H9 (cell line): ENCODE results near the gene NEMF. TPM values are rescaled to one million over a fixed set of nuclear protein-coding genes. Genes with fewer than 3 reads are reported as not detected.

Source experiments
- DNase-seq: peaks from one replicate; pipeline ENCODE4 v3.0.0-alpha.2; 2017
- H2AFZ ChIP-seq: one replicate; pipeline ENCODE4 v1.6.1; 2013; ENCODE audit warnings: mild to moderate bottlenecking, low read length, control low read depth, moderate library complexity
- H2AK5ac ChIP-seq: 2 replicates; pipeline ENCODE4 v1.6.1; 2013; ENCODE audit warnings: low read length, control low read depth, mixed read lengths; ENCODE audit not compliant: insufficient read length
- H2BK120ac ChIP-seq: one replicate; pipeline ENCODE4 v1.6.1; 2013; ENCODE audit warnings: low read depth, mild to moderate bottlenecking, low read length, control low read depth, inconsistent platforms; ENCODE audit not compliant: poor library complexity, severe bottlenecking
- H2BK12ac ChIP-seq: 2 replicates; pipeline ENCODE4 v1.6.1; 2013; ENCODE audit warnings: low read length, control low read depth, mixed read lengths, low read depth; ENCODE audit not compliant: insufficient read length
- H2BK15ac ChIP-seq: 2 replicates; pipeline ENCODE4 v1.6.1; 2013; ENCODE audit warnings: low read depth, low read length, control low read depth
- H2BK20ac ChIP-seq: one replicate; pipeline ENCODE4 v1.6.1; 2013; ENCODE audit warnings: low read depth, mild to moderate bottlenecking, low read length, control low read depth, inconsistent platforms; ENCODE audit not compliant: poor library complexity, severe bottlenecking
- H2BK5ac ChIP-seq: 2 replicates; pipeline ENCODE4 v1.6.1; 2013; ENCODE audit warnings: low read length, control low read depth, mixed read lengths; ENCODE audit not compliant: insufficient read length
- H3K14ac ChIP-seq: 2 replicates; pipeline ENCODE4 v1.6.1; 2013; ENCODE audit warnings: low read length, control low read depth; ENCODE audit not compliant: insufficient read depth
- H3K18ac ChIP-seq: 2 replicates; pipeline ENCODE4 v1.6.1; 2013; ENCODE audit warnings: low read depth, mild to moderate bottlenecking, mixed read lengths, low read length, control low read depth; ENCODE audit not compliant: insufficient read length
- H3K23ac ChIP-seq: 2 replicates; pipeline ENCODE4 v1.6.1; 2013; ENCODE audit warnings: low read length, control low read depth, mixed read lengths, low read depth; ENCODE audit not compliant: insufficient read length
- H3K23me2 ChIP-seq: 2 replicates; pipeline ENCODE4 v1.6.1; 2013; ENCODE audit warnings: low read depth, mild to moderate bottlenecking, mixed read lengths, low read length, control low read depth; ENCODE audit not compliant: insufficient read length, poor library complexity, severe bottlenecking
- H3K27ac ChIP-seq: 2 replicates; pipeline ENCODE4 v1.5.1; 2013; ENCODE audit warnings: low read length, control low read depth, mixed read lengths, low read depth; ENCODE audit not compliant: insufficient read length
- H3K27me3 ChIP-seq: 2 replicates; pipeline ENCODE4 v1.6.1; 2013; ENCODE audit warnings: low read length, control low read depth, inconsistent platforms; ENCODE audit not compliant: insufficient read depth
- H3K4ac ChIP-seq: 2 replicates; pipeline ENCODE4 v1.6.1; 2013; ENCODE audit warnings: low read depth, mild to moderate bottlenecking, control low read depth, inconsistent platforms, low read length, moderate library complexity
- H3K4me1 ChIP-seq: 2 replicates; pipeline ENCODE4 v1.6.1; 2013; ENCODE audit warnings: low read length, control low read depth, inconsistent platforms; ENCODE audit not compliant: insufficient read depth
- H3K4me2 ChIP-seq: 2 replicates; pipeline ENCODE4 v1.6.1; 2013; ENCODE audit warnings: low read length, control low read depth, mixed read lengths; ENCODE audit not compliant: insufficient read length, insufficient read depth
- H3K56ac ChIP-seq: 2 replicates; pipeline ENCODE4 v1.6.1; 2013; ENCODE audit warnings: low read depth, mild to moderate bottlenecking, mixed read lengths, low read length, control low read depth; ENCODE audit not compliant: insufficient read length
- H3K79me1 ChIP-seq: 2 replicates; pipeline ENCODE4 v1.6.1; 2013; ENCODE audit warnings: low read depth, mild to moderate bottlenecking, moderate library complexity, low read length, control low read depth, inconsistent platforms; ENCODE audit not compliant: insufficient read depth, poor library complexity, severe bottlenecking
- H3K79me2 ChIP-seq: 2 replicates; pipeline ENCODE4 v1.6.1; 2013; ENCODE audit warnings: low read length, control low read depth, inconsistent platforms; ENCODE audit not compliant: insufficient read depth
- H3K9ac ChIP-seq: 2 replicates; pipeline ENCODE4 v1.6.1; 2013; ENCODE audit warnings: low read length, control low read depth, mixed read lengths; ENCODE audit not compliant: insufficient read length; ENCODE audit errors: extremely low read depth
- H3K9me3 ChIP-seq: one replicate; pipeline ENCODE4 v1.6.1; 2013; ENCODE audit warnings: low read depth, low read length, inconsistent platforms; ENCODE audit not compliant: control insufficient read depth
- H3T11ph ChIP-seq: one replicate; pipeline ENCODE4 v1.6.1; 2013; ENCODE audit warnings: mild to moderate bottlenecking, low read length, control low read depth, inconsistent platforms
- H4K20me1 ChIP-seq: one replicate; pipeline ENCODE4 v1.6.1; 2013; ENCODE audit not compliant: control insufficient read depth, insufficient read length, insufficient read depth
- H4K5ac ChIP-seq: 2 replicates; pipeline ENCODE4 v1.6.1; 2013; ENCODE audit warnings: low read depth, mild to moderate bottlenecking, mixed read lengths, low read length, control low read depth; ENCODE audit not compliant: insufficient read length
- H4K8ac ChIP-seq: replicated peaks from 2 replicates; pipeline ENCODE4 v1.6.1; 2013; ENCODE audit warnings: low read length, control low read depth, mixed read lengths, low read depth; ENCODE audit not compliant: insufficient read length
- H4K91ac ChIP-seq: 2 replicates; pipeline ENCODE4 v1.6.1; 2013; ENCODE audit warnings: low read depth, mild to moderate bottlenecking, moderate library complexity, mixed read lengths, low read length, control low read depth; ENCODE audit not compliant: insufficient read length
- H3K27ac Mint-ChIP-seq, 3 experiments: 2 replicates in 2 of 3; 3 replicates in 1 of 3; pipeline ENCODE4 v1.8.0; 2020 to 2021; ENCODE audit warnings: mixed read lengths in 3 of 3, mild to moderate bottlenecking in 1 of 3, moderate library complexity in 1 of 3
- H3K27me3 Mint-ChIP-seq: 2 replicates; pipeline ENCODE4 v1.8.0; 2021; ENCODE audit warnings: low read depth, mild to moderate bottlenecking, moderate library complexity, mixed read lengths
- H3K36me3 Mint-ChIP-seq, 3 experiments: 2 replicates in 2 of 3; 3 replicates in 1 of 3; pipeline ENCODE4 v1.8.0; 2020 to 2021; ENCODE audit warnings: low read depth in 3 of 3, mixed read lengths in 3 of 3; ENCODE audit not compliant: insufficient read depth in 1 of 3
- H3K4me1 Mint-ChIP-seq, 2 experiments: 2 replicates each; pipeline ENCODE4 v1.8.0; 2020; ENCODE audit warnings: mixed read lengths in 2 of 2
- H3K4me3 Mint-ChIP-seq, 2 experiments: 2 replicates in 1 of 2; 3 replicates in 1 of 2; pipeline ENCODE4 v1.8.0; 2020 to 2021; ENCODE audit warnings: mild to moderate bottlenecking in 2 of 2, mixed read lengths in 2 of 2, moderate library complexity in 1 of 2
- H3K9me3 Mint-ChIP-seq, 2 experiments: 2 replicates in 1 of 2; 3 replicates in 1 of 2; pipeline ENCODE4 v1.8.0; 2020; ENCODE audit warnings: mild to moderate bottlenecking in 2 of 2, mixed read lengths in 2 of 2, moderate library complexity in 1 of 2
- CTCF ChIP-seq: fragments of 200-600 bp; sonication (generic); conservative IDR thresholded peaks from 3 replicates; pipeline ENCODE4 v1.8.0; 2021; ENCODE audit warnings: antibody characterized with exemption, mild to moderate bottlenecking
- WGBS: extraction: QIAGEN DNeasy Blood & Tissue Kit; methylation state at CpG from one replicate; pipeline ENCODE4 v1.1.7; 2013; ENCODE audit warnings: missing lambda C conversion rate, low lambda C conversion rate, mixed read lengths; ENCODE audit not compliant: insufficient read length; ENCODE audit errors: extremely low coverage; 5-methylcytosine and 5-hydroxymethylcytosine counted together
- total RNA-seq: library from RNA; stranded (reverse); gene quantifications from 2 replicates; pipeline ENCODE4 v1.2.1, GENCODE V29; 2021

NEMF gene
- total RNA-seq, 1 experiment from 2014 or later: 57.4 TPM

DNA sequence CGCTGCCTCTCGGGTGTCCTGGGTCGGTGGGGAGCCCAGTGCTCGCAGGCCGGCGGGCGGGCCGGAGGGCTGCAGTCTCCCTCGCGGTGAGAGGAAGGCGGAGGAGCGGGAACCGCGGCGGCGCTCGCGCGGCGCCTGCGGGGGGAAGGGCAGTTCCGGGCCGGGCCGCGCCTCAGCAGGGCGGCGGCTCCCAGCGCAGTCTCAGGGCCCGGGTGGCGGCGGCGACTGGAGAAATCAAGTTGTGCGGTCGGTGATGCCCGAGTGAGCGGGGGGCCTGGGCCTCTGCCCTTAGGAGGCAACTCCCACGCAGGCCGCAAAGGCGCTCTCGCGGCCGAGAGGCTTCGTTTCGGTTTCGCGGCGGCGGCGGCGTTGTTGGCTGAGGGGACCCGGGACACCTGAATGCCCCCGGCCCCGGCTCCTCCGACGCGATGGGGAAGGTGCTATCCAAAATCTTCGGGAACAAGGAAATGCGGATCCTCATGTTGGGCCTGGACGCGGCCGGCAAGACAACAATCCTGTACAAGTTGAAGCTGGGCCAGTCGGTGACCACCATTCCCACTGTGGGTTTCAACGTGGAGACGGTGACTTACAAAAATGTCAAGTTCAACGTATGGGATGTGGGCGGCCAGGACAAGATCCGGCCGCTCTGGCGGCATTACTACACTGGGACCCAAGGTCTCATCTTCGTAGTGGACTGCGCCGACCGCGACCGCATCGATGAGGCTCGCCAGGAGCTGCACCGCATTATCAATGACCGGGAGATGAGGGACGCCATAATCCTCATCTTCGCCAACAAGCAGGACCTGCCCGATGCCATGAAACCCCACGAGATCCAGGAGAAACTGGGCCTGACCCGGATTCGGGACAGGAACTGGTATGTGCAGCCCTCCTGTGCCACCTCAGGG, 41.0 kb upstream of the NEMF start:
- no peak overlapping the region for H2BK12ac ChIP-seq
- H3K23ac ChIP-seq: peak overlapping the region; percentile 63
- no peak overlapping the region for H4K91ac ChIP-seq
- no peak for TF ChIP-seq CTCF
- H3K9ac ChIP-seq: peak overlapping the region; percentile 98
- peak overlapping the region; percentile 98 for H3K14ac ChIP-seq
- Mint-ChIP-seq H3K9me3 (peaks cover 0 to 2% of the 10 kb centered on the region in 2 experiments; a peak in 2 of 5 replicates), H3K27ac (peak overlapping the region; percentile 96 to 99 (median 97)), H3K27me3 (no peaks in the 10 kb centered on the region), H3K4me1 (peaks cover 34 to 35% of the 10 kb centered on the region in 2 experiments), H3K4me3 (peak overlapping the region; percentile 92 to 94), H3K36me3 (peaks cover 18 to 27% (median 21%) of the 10 kb centered on the region in 3 experiments)
- peak overlapping the region; percentile 33 for H2BK5ac ChIP-seq
- no peaks in the 10 kb centered on the region for H3K4me1 ChIP-seq
- no peak overlapping the region for H2BK20ac ChIP-seq
- H3K27me3 ChIP-seq: no peaks in the 10 kb centered on the region
- H4K20me1 ChIP-seq: no peaks in the 10 kb centered on the region
- H3K18ac ChIP-seq: peak overlapping the region; percentile 90
- H3K23me2 ChIP-seq: peaks cover 9% of the 10 kb centered on the region
- H3K9me3 ChIP-seq: no peaks in the 10 kb centered on the region
- H3K56ac ChIP-seq: no peak overlapping the region
- H2AK5ac ChIP-seq: no peak overlapping the region
- no CpG with 5 or more reads among the region's 85 CpGs for WGBS
- no peak overlapping the region; the same call in 1 of the 2 replicates for H3K4ac ChIP-seq
- no peak overlapping the region for H4K8ac ChIP-seq
- H3K4me2 ChIP-seq: peak overlapping the region; percentile 73
- no peak for DNase-seq
- H2BK15ac ChIP-seq: no peak overlapping the region
- peak overlapping the region; percentile 33 for H3K27ac ChIP-seq
- peaks cover 20% of the 10 kb centered on the region; the same call in 1 of the 2 replicates for H3K79me2 ChIP-seq
- no peak overlapping the region for H4K5ac ChIP-seq
- no peak overlapping the region for H2AFZ ChIP-seq
- H3T11ph ChIP-seq: no peak overlapping the region
- H2BK120ac ChIP-seq: no peak overlapping the region
- no peaks in the 10 kb centered on the region for H3K79me1 ChIP-seq
